Immature natural killer cell (primary cell): ENCODE data around the gene HDAC8. TPM values are rescaled to one million over a fixed set of nuclear protein-coding genes. Genes with fewer than 3 reads are reported as not detected.
"Not testable (repeated sequence)": the region's sequence is repeated elsewhere in the genome, so short reads cannot be mapped to it uniquely, and the experiment has no call there.

Experiments
- DNase-seq, 3 donors: peaks; one replicate each; pipeline ENCODE4 v3.0.0; 2022; ENCODE audit warnings: mixed read lengths in 1 of 3
- H3K27ac Mint-ChIP-seq, 6 donors: one replicate each; pipeline ENCODE4 v1.8.0; 2020; ENCODE audit warnings: mixed read lengths in 6 of 6, mild to moderate bottlenecking in 5 of 6, inconsistent platforms in 4 of 6, moderate library complexity in 3 of 6
- H3K27me3 Mint-ChIP-seq, 3 donors: one replicate each; pipeline ENCODE4 v1.8.0; 2020 to 2021; ENCODE audit warnings: low read depth in 3 of 3, mild to moderate bottlenecking in 3 of 3, mixed read lengths in 3 of 3, moderate library complexity in 3 of 3, inconsistent platforms in 1 of 3
- H3K36me3 Mint-ChIP-seq, 3 donors: one replicate each; pipeline ENCODE4 v1.8.0; 2020; ENCODE audit warnings: mixed read lengths in 3 of 3, inconsistent platforms in 2 of 3, mild to moderate bottlenecking in 2 of 3
- H3K4me1 Mint-ChIP-seq, 2 donors: one replicate each; pipeline ENCODE4 v1.8.0; 2020; ENCODE audit warnings: inconsistent platforms in 2 of 2, mild to moderate bottlenecking in 2 of 2, mixed read lengths in 2 of 2, moderate library complexity in 1 of 2
- H3K4me3 Mint-ChIP-seq, 5 donors: one replicate each; pipeline ENCODE4 v1.8.0; 2020; ENCODE audit warnings: mild to moderate bottlenecking in 5 of 5, mixed read lengths in 5 of 5, inconsistent platforms in 3 of 5, moderate library complexity in 3 of 5
- H3K9me3 Mint-ChIP-seq, 6 donors: one replicate each; pipeline ENCODE4 v1.8.0; 2020; ENCODE audit warnings: mild to moderate bottlenecking in 6 of 6, mixed read lengths in 6 of 6, inconsistent platforms in 4 of 6, moderate library complexity in 3 of 6
- polyA plus RNA-seq, 3 donors: library from polyadenylated mRNA; unstranded; fragments of 300-500 nt; fragmentation: Illumina TruSeq; gene quantifications; one replicate each; pipeline ENCODE4 v1.2.3, GENCODE V29; 2021

The HDAC8 gene
- 10 to 100 TPM; 13.8 to 39.6 (median 20.9) TPM for polyA plus RNA-seq

GRCh38 chrX:72572248-72573157 is at the start of gene HDAC8:
Gene HDAC8 (minus strand): TSS chrX:72572843. CDS start chrX:72572761, 82 bp downstream.
- peaks cover 4 to 7% of the 10 kb centered on the region in 2 donors for H3K4me1 Mint-ChIP-seq
- H3K4me3 Mint-ChIP-seq, result peak within 1 kb of the TSS; percentile 90 to 97 (median 96)
- H3K36me3 Mint-ChIP-seq, result peaks cover 0 to 3% (median 0%) of the 10 kb centered on the region in 3 donors
- no peaks in the 10 kb centered on the region for H3K9me3 Mint-ChIP-seq
- peaks cover 2 to 6% (median 3%) of the 10 kb centered on the region in 3 donors for H3K27me3 Mint-ChIP-seq
- peak; percentile 50 to 60 (median 50) for DNase-seq
- peak within 1 kb of the TSS; percentile 31 to 93 (median 84) for H3K27ac Mint-ChIP-seq

- no peak for DNase-seq
- Mint-ChIP-seq H3K27ac (no peak overlapping the region), H3K36me3 (no peaks in the 10 kb centered on the region), H3K27me3 (peaks cover 0 to 2% (median 1%) of the 10 kb centered on the region in 3 donors), H3K9me3 (peaks cover 0 to 3% (median 0%) of the 10 kb centered on the region in 6 donors), H3K4me1 (no peaks in the 10 kb centered on the region), H3K4me3 (no peak overlapping the region)
These were observed 49.2 kb upstream of the HDAC8 start for GRCh38 chrX:72621625-72622485.

- no peak overlapping the region for H3K4me3 Mint-ChIP-seq
- H3K4me1 Mint-ChIP-seq, result no peaks in the 10 kb centered on the region
- no peak for DNase-seq
- H3K36me3 Mint-ChIP-seq, result no peaks in the 10 kb centered on the region
- H3K9me3 Mint-ChIP-seq, result peaks cover 0 to 3% (median 0%) of the 10 kb centered on the region in 6 donors
- no peak overlapping the region for H3K27ac Mint-ChIP-seq
- H3K27me3 Mint-ChIP-seq, result peaks cover 0 to 2% (median 1%) of the 10 kb centered on the region in 3 donors
These were observed 48.5 kb upstream of the HDAC8 start for GRCh38 chrX:72621163-72621562.

GRCh38 chrX:72620550-72621145 is 48.0 kb upstream of the HDAC8 start:
- no peak overlapping the region for H3K4me3 Mint-ChIP-seq
- no peak overlapping the region for H3K27ac Mint-ChIP-seq
- peaks cover 0 to 2% (median 1%) of the 10 kb centered on the region in 3 donors for H3K27me3 Mint-ChIP-seq
- no peaks in the 10 kb centered on the region for H3K4me1 Mint-ChIP-seq
- H3K36me3 Mint-ChIP-seq, result no peaks in the 10 kb centered on the region
- DNase-seq, result no peak
- H3K9me3 Mint-ChIP-seq, result peaks cover 0 to 3% (median 0%) of the 10 kb centered on the region in 6 donors

- H3K4me3 Mint-ChIP-seq, result no peak overlapping the region
- H3K27me3 Mint-ChIP-seq, result peaks cover 7 to 22% (median 7%) of the 10 kb centered on the region in 3 donors
- H3K4me1 Mint-ChIP-seq, result no peaks in the 10 kb centered on the region
- H3K9me3 Mint-ChIP-seq, result no peaks in the 10 kb centered on the region
- H3K27ac Mint-ChIP-seq, result no peak overlapping the region
- DNase-seq, result no peak
- H3K36me3 Mint-ChIP-seq, result no peaks in the 10 kb centered on the region
These were observed 36.7 kb upstream of the HDAC8 start for GRCh38 chrX:72609313-72609712.

- no peak for DNase-seq
- Mint-ChIP-seq H3K4me1 (no peaks in the 10 kb centered on the region), H3K4me3 (no peak overlapping the region), H3K9me3 (no peaks in the 10 kb centered on the region), H3K27me3 (peaks cover 4 to 9% (median 7%) of the 10 kb centered on the region in 3 donors), H3K27ac (no peak overlapping the region), H3K36me3 (no peaks in the 10 kb centered on the region)
These were observed 32.1 kb upstream of the HDAC8 start for GRCh38 chrX:72604705-72605104.

- no peaks in the 10 kb centered on the region for H3K36me3 Mint-ChIP-seq
- no peak overlapping the region for H3K4me3 Mint-ChIP-seq
- no peaks in the 10 kb centered on the region for H3K4me1 Mint-ChIP-seq
- no peak overlapping the region for H3K27ac Mint-ChIP-seq
- no peak for DNase-seq
- H3K27me3 Mint-ChIP-seq, result peaks cover 4 to 8% (median 5%) of the 10 kb centered on the region in 3 donors
- no peaks in the 10 kb centered on the region for H3K9me3 Mint-ChIP-seq
These were observed 31.5 kb upstream of the HDAC8 start for GRCh38 chrX:72604112-72604511.

GRCh38 chrX:72591038-72591437 is 18.4 kb upstream of the HDAC8 start:
- H3K9me3 Mint-ChIP-seq, H3K27ac Mint-ChIP-seq, DNase-seq, H3K36me3 Mint-ChIP-seq, H3K4me3 Mint-ChIP-seq, H3K4me1 Mint-ChIP-seq: not testable (repeated sequence)
- peaks cover 1 to 17% (median 2%) of the 10 kb centered on the region in 3 donors for H3K27me3 Mint-ChIP-seq

- Mint-ChIP-seq H3K27ac (no peak overlapping the region), H3K4me3 (no peak overlapping the region), H3K27me3 (peaks cover 0 to 12% (median 5%) of the 10 kb centered on the region in 3 donors), H3K9me3 (no peaks in the 10 kb centered on the region), H3K36me3 (no peaks in the 10 kb centered on the region), H3K4me1 (no peaks in the 10 kb centered on the region)
- DNase-seq, result no peak
These were observed 11.5 kb upstream of the HDAC8 start for GRCh38 chrX:72584163-72584562.

GRCh38 chrX:72576141-72576894 is 3.7 kb upstream of the HDAC8 start:
- DNase-seq, result no peak
- H3K4me3 Mint-ChIP-seq, result no peak overlapping the region
- H3K36me3 Mint-ChIP-seq, result no peaks in the 10 kb centered on the region
- peaks cover 0 to 8% (median 5%) of the 10 kb centered on the region in 3 donors for H3K27me3 Mint-ChIP-seq
- H3K9me3 Mint-ChIP-seq, result no peaks in the 10 kb centered on the region
- peaks cover 4 to 7% of the 10 kb centered on the region in 2 donors for H3K4me1 Mint-ChIP-seq
- H3K27ac Mint-ChIP-seq, result no peak overlapping the region

- DNase-seq, result no peak
- Mint-ChIP-seq H3K27me3 (peaks cover 2 to 6% (median 3%) of the 10 kb centered on the region in 3 donors), H3K4me3 (peak overlapping the region; percentile 90 to 97 (median 96)), H3K9me3 (no peaks in the 10 kb centered on the region), H3K36me3 (peaks cover 0 to 3% (median 0%) of the 10 kb centered on the region in 3 donors), H3K27ac (peak overlapping the region in 3 of 6 donors; percentile 80 to 93 (median 83)), H3K4me1 (peaks cover 4 to 7% of the 10 kb centered on the region in 2 donors)
These were observed 492 bp upstream of the HDAC8 start for GRCh38 chrX:72573158-72573511.

- peaks cover 4 to 7% of the 10 kb centered on the region in 2 donors for H3K4me1 Mint-ChIP-seq
- H3K27ac Mint-ChIP-seq, result no peak overlapping the region
- H3K36me3 Mint-ChIP-seq, result peaks cover 0 to 11% (median 3%) of the 10 kb centered on the region in 3 donors
- no peak for DNase-seq
- no peaks in the 10 kb centered on the region for H3K9me3 Mint-ChIP-seq
- peaks cover 2 to 6% (median 3%) of the 10 kb centered on the region in 3 donors for H3K27me3 Mint-ChIP-seq
- no peak overlapping the region for H3K4me3 Mint-ChIP-seq
These were observed 2.9 kb downstream of the HDAC8 start for GRCh38 chrX:72569786-72570185.
